Retinal pigment epithelial cell (primary cell): ENCODE measurements around the gene SOCS7.

ENCODE experiments used
- DNase-seq: peaks from one replicate; pipeline ENCODE4 v3.0.0-alpha.2; 2010; ENCODE audit warnings: low read depth
- H3K4me3 ChIP-seq: 2 replicates; pipeline ENCODE4 v1.5.1; 2011; ENCODE audit warnings: mild to moderate bottlenecking, low read length, control low read depth, moderate library complexity
- TF ChIP-seq, protein P1 (sequence below): conservative IDR thresholded peaks from 2 replicates; pipeline ENCODE4 v1.5.1; 2011; ENCODE audit warnings: low read depth, low read length, control low read depth, inconsistent platforms

SOCS7 gene

DNA sequence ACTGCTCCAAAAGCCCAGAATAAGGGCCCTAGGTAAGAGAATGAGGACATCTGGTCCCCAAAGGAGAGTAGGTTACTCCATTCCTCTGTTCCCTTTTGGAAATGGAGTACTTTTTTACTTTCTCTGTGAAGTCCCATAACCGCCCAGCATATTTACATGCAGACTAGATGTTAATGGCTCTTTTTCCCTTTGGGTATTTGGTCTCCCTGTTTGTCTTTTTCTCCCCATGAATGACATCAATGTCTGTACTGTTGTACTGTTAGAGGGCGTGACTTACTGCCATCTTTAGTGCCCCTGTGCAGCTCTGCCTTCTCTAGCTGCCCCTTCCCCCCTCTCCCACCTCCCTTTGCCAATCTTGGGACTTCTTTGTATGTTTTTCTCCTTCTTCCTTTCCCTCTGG lies 26.9 kb upstream of the SOCS7 start:
- TF ChIP-seq, protein P1, sequence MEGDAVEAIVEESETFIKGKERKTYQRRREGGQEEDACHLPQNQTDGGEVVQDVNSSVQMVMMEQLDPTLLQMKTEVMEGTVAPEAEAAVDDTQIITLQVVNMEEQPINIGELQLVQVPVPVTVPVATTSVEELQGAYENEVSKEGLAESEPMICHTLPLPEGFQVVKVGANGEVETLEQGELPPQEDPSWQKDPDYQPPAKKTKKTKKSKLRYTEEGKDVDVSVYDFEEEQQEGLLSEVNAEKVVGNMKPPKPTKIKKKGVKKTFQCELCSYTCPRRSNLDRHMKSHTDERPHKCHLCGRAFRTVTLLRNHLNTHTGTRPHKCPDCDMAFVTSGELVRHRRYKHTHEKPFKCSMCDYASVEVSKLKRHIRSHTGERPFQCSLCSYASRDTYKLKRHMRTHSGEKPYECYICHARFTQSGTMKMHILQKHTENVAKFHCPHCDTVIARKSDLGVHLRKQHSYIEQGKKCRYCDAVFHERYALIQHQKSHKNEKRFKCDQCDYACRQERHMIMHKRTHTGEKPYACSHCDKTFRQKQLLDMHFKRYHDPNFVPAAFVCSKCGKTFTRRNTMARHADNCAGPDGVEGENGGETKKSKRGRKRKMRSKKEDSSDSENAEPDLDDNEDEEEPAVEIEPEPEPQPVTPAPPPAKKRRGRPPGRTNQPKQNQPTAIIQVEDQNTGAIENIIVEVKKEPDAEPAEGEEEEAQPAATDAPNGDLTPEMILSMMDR, result no peak
- DNase-seq, result no peak
- no peak overlapping the region for H3K4me3 ChIP-seq

DNA sequence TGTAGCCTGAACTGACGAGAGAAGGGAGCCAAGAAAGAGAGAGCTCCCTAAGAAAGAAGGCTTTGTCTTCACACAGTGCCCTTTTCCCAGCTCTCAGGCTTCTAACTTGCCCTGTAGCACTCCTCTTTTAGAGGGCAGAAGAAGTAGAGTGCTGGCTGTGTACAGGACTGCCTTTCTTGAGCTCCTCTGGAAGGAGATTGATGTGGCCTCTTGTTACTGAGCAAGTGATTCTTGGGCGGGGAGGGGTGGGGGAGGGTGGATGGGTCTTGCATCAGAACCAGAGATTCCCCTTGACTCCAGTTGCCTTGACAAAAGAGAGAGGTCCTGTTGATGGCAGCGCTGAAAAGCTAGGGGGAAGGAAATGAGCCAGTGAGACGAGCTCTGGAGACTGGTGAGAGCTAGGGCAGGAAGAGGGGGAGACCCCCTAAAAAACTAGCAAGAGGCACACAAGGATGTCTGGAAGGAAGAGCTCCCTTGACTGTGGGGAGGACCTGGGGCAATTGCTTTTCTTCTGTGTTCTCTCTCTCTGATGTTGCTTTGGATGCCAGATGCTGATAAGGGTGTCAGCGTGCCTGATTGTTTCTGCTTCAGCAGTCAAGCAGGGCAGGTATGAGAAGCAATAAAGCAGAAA lies 26.3 kb upstream of the SOCS7 start:
- TF ChIP-seq, protein P1, result no peak
- H3K4me3 ChIP-seq, result no peak overlapping the region
- no peak for DNase-seq

DNA sequence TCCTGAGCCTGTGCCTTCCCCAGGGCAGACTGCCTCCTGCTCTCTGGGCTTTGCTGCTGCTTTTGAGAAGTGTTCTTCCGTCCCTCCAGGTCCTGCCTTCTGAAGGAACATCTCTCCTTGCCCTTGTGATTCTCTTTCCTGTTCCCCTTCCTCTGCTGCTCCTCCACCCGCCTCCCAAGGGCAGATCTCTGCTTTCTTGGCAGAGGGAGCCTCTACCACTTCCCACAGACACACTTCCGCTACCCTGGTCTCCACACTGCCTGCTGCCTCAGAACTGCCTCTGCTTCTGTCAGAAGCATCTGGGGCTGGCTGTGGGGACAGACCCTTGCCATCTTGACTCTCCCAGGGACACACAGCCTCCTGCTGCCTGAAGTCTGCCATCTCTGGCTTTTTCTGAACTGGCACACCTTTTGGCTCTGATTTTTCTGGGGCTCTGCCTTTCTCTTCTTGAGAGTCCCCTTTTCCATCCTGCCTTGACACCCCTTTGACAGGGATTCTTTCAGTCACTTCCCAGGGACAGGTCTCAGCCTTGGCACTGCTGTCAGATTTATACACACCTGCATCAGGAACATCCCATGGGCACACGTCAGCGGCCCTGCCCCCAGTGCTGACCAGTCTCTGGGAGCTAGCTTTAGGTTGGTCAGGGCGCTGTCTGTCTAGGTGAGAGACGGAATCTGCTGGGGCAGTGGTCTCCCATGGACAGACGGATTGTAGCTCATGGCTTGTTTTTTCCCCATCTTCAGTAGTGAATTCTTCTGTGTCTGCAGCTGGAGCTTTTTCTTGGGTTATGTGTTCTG lies 24.4 kb upstream of the SOCS7 start:
- no peak overlapping the region for H3K4me3 ChIP-seq
- DNase-seq, result no peak
- TF ChIP-seq, protein P1, result no peak

DNA sequence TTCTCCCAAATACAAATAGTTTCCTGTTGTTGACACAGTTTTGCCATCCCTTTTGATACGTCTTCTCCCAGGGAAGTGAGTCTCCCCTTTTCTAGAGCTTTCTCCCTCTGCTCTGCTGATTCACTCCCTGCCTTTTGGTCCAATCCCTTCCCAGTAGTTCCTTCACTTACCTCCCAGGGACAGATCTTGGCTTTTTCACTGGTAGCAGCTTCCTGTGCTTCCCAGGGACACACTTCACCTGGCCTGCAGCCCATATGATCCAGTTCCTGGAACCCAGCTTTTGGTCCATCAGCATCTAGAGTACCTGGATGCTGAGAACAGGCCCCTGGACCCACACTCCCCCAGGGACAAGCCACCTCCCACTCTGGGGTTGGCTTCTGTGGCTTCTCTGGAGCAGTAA lies 23.7 kb upstream of the SOCS7 start:
- TF ChIP-seq, protein P1, result no peak
- no peak overlapping the region for H3K4me3 ChIP-seq
- DNase-seq, result no peak

DNA sequence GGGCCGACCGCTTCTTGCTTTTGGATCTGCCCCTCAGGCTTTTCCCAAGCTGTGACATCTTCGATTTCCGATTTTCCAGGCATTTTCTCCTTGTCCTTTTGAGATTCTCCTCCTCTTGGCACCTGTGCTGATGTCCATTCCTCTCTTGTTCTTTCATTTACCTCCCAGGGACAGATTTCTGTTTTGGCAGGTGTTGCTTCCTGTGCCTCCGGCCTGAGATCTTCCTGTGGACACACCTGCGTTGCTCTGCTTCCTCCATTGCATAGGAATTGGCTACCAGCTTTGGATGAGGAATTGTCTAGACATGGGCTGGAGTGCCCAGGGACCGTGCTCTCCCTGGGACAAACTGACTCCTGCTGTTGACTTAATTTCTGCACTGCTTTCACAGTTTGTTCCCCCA lies 23.0 kb upstream of the SOCS7 start:
- TF ChIP-seq, protein P1, result no peak
- no peak for DNase-seq
- no peak overlapping the region for H3K4me3 ChIP-seq

DNA sequence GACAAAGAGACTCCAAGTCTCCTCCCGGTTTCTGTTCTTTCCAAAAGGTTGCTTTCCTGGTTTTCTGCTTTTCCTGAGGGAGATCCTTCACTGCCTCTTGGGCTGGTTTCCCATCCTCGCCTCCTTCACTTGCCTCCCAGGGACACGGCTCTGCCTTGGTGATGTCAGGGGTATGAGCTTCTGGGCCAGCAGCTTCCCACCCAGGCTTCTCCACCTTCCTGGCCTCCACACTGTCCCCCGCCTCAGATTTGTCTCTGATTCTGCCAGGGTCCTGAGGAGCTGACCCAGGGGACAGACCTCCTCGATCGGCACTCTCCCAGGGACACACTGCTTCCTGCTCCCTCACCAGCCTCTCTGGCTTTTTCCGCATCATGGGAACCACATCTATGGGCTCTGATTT lies 22.4 kb upstream of the SOCS7 start:
- TF ChIP-seq, protein P1, result no peak
- no peak for DNase-seq
- H3K4me3 ChIP-seq, result no peak overlapping the region
